GM18526 (cell line): ENCODE results near the gene PPP6R2.

ENCODE experiments used
- POLR2A ChIP-seq: IDR thresholded peaks from 3 replicates; pipeline ENCODE4 v1.6.1; 2011; ENCODE audit not compliant: insufficient read length; ENCODE audit errors: extremely low read depth

PPP6R2 gene

DNA sequence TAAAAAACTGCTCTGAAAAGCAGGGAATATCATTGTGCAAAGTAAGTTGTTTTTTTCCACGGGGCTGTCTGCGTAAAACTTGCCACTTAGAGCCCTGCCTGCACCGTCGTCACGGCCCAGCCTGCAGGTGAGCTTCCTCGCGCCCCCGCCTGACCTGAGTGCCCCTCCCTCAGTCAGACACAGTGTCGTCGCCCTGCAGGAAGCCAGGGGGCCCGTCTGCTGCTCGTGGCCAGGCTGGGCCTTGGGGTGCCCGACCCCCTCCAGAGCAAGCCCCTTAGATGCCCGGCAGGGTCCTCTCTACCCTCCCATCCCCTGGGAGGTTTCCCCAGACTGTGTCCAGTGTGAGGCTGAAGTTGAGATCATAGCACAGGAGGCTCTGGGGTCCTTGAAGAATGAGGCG, 100.1 kb downstream of the PPP6R2 start:
- TF ChIP-seq POLR2A: no peak

DNA sequence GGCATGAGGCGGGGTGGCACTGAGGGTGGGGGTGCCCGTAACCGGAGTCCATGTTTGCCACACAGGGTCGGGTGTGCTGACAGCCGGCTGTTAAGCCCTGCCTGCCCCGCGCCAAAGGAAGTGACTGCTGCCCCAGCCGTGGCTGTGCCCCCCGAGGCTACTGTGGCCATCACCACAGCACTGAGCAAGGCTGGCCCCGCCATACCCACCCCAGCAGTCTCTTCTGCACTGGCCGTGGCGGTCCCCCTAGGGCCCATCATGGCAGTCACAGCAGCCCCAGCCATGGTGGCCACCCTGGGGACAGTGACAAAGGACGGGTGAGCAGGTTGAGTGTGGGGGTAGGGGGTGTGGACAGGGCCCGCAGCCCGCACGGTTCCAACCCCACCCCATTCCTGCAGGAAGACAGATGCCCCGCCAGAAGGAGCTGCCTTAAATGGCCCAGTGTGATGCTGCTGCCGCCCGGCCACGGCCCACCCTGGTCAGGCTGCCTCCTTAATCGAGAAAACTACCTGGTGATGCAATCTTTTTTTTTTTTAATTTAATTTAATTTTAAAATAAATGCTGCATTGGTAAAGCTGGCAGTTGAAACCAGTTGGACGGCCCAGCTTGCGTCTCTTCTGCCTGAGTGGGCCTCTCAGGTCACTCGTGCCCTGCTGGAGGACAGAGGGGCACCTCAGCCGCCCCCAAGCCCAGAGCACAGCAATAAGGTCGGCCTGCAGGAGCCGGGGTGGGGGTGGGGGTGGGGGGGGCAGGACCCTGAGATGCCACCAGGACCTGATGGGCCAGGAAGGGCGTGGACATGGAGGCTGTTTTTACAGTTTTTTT, 100.9 kb downstream of the PPP6R2 start:
- peak; percentile 1 for TF ChIP-seq POLR2A

DNA sequence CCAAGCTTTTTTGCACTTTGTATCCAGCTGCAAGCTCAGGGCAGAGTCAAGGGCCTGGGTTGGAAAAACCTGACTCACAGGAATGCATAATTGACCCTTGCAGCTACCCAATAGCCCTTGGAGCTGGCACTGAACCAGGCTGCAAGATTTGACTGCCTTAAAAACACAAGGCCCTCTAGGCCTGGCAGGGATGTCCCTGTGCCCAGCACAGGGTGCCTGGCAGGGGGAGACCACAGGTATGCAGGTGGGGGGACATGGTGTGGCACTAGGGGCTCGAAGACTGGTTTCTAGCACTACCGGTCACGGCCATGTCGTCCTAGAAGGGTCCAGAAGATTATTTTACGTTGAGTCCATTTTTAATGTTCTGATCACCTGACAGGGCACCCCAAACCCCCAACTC, 101.5 kb downstream of the PPP6R2 start:
- no peak for TF ChIP-seq POLR2A

DNA sequence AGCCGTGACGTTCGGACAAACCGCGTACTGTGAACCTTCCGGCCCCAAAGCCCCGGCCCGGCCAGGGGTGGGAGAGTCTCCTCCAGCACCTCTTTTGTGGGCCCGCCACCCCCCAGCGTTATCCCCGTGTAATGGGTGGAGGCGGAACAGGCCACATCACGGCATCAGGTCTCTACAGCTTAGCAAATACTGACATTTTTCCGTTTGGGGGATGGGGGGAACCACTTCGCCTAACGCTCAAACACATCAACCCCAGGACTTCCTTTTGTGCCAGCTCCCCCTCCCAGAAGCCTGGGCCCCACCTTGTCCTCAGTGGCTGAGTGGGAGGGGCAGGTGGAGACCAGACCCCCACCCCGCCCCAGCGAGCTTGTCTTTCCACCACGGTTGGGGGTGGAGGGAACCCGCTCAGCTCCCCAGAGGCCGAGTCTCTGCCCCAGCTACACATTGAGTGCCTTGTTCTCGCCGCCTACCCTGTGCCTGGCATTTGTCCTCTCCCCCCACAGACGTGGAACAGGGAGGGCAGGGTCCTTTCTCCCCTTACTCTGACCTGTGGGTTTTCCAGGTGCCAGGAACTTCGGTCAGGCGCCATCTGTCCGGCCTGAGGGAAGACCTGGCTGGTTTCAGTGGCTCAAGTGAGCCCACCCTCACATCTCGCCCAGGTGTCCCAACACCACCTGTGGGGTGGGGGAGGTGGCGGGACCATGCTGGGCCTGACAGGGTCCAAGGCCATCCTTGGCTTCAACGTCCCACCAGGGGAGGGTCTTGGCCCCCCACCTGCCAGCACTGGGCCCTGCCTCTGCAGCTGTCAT, 102.1 kb downstream of the PPP6R2 start:
- no peak for TF ChIP-seq POLR2A

DNA sequence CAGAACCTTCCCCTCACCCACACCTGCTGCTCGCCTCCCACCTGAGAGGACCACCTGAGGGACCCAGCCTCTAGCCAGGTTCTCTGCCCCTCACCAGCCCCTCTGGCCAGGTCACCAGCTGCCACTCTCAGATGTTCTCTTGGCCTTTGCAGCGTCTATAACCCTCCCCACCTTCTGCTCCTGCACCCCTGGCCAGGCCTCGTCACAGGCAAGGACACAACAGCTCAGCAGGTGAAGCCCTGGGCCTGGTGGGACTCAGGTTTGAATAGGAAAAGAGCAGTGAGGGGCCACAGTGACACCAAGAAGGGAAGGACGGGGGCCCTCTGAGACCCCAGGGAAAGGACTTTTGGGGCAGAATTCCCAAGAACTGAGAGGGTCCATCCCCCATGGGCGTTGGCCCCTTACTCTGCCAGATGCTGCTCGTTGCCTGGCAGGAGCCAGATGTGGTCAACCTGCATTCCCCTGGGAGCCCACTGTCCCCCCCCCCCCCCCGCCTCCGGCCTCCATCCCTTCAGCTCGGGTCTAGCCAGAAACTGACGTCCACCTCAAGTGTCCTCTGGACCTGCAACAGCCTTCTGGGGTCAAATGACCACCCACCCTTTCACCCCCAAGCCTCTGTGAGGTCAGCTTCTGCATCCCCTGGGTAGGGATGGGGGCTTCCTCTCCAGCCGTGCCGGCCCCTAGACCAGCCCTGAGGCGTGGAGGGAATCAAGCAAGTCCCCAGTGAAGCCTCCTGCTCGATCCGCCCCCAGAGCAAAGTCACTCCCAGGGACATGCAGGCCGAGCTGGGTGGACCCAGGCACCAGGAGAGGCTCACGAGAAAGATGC, 103.0 kb downstream of the PPP6R2 start:
- TF ChIP-seq POLR2A: peak; percentile 1

DNA sequence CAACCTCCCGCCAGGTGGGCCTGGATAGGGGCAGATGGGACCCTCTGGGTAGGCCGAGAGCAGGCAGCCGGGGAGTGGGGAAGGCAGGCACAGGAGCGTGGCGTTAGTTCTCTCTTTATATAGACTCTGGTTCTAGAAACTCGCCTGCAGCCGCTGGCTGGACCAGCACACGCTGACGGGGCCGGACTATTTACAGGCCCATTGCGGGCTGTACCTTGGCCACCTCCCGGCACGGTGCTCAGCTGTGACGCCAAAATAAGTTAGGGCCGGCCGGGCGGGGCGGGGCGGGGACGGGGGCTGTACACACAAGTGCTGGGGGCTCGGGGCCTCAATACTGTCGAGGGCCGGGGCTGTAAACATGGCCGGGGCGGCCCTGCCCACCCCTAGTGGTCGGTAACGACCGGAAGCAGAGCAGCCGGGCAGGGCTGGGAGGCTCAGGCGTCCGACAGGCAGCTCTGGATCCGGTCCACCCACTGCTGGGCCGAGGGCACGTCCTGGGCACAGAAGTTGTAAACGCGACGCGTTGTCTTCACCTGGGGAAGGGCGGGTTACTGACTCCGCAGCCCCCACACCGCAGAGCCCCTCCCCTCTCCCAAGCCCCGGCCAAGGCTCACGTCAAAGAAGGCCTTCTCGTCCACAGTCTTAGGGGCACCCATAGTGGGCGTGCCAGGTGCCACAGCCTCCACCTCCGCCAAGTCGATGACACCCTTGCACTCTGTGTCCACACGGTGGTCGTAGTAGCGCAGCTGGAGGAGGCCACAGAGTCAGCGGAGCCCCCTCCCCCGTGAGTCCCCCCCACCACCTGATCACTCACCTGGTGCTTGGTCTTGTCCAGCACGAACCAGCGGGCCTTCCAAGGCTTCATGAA, 103.8 kb downstream of the PPP6R2 start:
- no peak for TF ChIP-seq POLR2A

DNA sequence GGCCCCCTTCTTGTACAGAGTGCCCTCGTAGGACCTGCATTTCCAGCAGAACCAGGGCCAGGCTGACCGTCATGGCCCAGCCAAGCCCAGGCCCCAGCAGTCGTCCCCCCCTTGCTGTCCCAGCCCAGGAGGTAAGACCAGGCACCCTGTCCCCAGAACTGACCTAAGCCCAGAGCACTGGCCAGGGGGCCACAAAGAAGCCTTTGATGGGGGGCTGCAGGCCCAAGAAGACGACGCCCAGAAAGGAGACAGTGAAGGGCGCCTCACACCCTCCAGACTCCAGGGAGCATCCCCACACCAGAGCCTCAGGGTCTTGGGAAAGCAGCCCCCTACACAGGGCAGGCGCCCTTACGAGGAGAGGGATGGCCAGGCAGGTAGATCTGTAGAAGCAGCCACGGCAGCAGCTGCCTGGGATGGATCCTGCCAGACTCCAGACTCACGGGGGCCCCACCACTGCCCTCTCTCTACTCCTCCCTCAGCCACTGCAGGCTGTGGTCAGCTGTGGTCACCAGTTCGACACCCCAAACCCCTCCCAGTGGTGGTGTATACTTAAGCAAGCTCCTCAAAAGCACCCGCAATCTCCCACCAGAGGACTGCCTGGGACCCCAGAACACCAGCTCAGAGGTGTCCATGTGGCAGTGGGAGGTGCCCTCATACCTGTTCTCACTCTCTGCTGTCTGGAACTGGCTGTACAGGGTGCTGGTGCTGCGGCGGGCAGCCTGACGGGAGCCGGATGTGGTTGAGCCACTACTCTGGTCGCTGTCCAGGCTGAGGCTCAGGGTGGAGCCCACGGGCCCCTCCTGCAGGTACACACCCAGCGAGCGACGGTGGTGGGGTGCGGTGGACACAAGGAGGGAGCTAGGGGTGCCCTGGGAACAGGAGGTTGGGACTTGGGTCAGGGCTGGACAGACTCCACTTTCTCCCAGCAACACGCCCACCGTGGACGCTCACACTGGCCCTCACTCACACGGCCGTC, 104.7 kb downstream of the PPP6R2 start:
- no peak for TF ChIP-seq POLR2A

DNA sequence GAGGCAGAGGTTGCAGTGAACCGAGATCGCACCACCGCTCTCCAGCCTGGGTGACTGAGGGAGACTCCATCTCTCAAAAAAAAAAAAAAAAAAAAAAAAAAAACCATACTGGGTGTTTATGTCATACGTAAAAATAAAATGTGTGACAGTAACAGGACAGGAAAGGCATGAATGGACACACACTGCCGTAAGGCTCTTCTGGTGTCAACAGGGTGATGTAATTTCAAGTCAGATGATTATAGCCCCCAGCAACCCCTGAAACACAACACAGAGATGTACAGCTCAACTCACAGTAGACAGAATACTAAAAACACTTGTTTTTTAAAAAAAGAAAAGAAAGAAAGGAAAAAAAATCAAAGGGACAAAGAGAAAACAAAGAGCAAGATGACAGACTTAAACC, 109.5 kb downstream of the PPP6R2 start:
- no peak for TF ChIP-seq POLR2A

DNA sequence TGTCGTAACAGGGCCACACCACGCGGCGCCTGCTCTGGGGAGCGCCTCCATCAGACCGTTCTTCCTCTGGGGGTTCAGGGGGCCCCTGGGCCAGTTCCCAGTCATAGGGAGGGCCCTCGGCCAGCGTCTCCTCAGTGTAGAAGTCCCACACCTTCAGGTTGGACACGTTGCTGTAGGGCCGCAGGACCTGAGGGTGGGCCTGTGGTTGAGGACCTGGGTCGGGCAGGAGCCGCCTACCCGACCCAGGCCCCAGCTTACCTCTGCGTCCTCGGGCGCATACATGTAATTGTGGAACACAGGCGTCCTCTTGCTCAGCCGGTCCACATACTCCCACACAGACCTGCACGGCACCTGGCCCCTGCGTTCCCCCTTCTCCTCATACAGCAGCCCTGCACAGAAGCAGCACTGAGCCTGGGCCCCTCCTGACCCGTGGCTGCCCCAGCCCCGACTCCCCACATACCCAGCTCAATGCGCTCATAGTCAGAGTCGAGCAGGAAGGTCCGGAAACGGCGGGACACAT, 111.5 kb downstream of the PPP6R2 start:
- no peak for TF ChIP-seq POLR2A

DNA sequence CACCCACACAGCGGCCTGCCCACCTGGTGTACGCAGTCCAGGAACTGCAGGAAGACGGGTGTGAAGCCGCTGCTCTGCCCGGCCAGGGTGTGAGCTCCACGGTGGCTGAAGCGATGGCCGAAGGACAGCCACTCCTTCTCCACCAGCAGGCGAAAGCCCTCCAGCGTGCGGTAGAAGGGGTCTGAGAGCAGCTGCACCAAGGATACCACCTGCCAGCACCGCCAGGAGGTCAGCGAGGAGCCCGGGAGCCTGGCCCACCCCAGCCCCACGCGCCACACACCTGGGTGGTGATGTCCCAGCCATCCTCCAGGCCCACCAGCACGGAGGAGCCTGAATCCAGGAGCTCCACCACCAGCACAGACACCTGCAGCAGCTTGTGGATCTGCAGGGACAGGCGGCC, 112.1 kb downstream of the PPP6R2 start:
- TF ChIP-seq POLR2A: no peak

DNA sequence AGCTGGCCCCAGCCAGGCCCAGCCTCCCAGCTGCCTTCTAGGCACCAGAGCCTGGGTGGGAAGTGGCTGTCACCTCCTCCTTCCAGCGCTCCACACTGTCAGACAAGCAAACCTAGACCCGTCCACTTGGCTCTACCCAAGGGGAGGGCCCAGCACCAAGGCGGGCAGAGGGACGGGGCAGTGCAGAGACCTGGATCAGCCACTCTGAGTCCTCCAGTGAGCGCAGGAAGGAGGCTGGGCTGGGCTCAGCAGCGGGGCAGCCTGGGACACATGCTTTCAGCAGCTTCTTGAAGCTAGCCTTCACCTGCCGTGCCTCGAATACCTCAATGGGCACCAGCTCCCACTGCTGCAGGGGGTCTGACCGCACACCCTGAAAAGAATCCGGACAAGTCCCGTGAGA, 112.9 kb downstream of the PPP6R2 start:
- no peak for TF ChIP-seq POLR2A

DNA sequence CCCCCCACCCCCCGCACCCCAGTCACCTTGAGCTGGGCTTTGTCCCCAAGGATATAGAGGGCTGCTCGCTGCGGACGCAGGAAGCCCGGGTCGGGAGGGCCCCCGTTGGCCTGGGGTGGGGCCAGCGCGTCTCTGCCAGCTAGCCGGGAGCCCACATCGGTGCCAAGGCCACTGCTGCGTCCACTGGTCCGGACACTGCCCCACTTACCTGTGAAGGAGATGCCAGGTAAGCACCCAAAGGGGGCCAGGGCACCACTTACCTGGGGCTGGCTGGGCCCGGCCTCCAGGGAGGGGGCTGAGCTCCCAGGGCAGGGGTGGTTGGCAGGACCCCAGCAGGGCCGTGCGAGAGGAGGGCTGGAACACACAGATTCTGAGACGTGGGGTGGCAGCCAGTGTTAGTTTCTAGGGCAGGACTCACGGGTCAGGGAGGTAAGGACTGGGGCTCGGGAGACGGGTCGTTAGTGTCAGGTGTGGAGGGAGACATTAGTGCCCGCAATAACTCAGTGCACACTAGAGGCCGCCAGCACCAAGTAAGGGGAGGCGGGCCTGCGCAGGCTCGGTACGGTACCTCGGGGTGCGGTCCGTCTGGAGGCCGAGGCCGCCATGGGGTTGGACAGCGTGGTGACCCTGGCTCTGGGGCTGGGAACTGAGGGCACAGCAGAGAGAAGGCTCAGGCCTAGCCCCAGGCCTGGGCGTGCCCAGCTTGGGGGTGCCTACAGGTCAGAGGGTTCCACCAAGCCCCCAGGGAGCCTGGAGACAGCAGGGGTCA, 113.5 kb downstream of the PPP6R2 start:
- no peak for TF ChIP-seq POLR2A

DNA sequence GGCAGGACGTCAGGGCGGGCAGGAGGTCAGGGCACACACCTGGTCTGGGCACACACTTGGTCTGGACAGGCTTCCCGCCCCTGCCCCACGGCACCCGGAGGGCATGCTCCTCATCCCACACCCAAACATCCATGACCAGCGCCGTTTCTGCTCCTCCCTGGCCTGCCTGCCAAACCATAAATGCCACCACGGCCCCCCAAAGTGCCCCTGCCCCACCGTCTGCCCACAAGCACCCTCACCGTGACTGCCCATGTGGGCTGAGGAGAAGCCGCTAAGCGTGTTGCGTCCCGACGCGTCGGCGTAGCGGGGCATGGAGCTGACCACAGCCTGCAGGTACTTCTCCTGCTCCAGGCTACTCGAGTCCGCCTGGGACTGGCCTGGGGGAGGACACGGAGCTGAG, 115.9 kb downstream of the PPP6R2 start:
- TF ChIP-seq POLR2A: no peak
